KMS-11 (cell line): ENCODE measurements around the gene KLF16.

Experiments used
- H2AFZ ChIP-seq: fragments of 200-600 bp; sonication (generic); 2 replicates; pipeline ENCODE4 v1.6.1; 2016; ENCODE audit warnings: antibody characterized with exemption, mixed run types, low read depth
- H3K27ac ChIP-seq: fragments of 200-600 bp; sonication (generic); 2 replicates; pipeline ENCODE4 v1.6.1; 2016; ENCODE audit warnings: mild to moderate bottlenecking, mixed run types
- H3K27me3 ChIP-seq: fragments of 200-600 bp; sonication (generic); 2 replicates; pipeline ENCODE4 v1.6.1; 2017; ENCODE audit warnings: mild to moderate bottlenecking, low read depth, mixed run types, moderate library complexity; ENCODE audit not compliant: insufficient read depth
- H3K36me3 ChIP-seq: fragments of 200-600 bp; sonication (generic); 2 replicates; pipeline ENCODE4 v1.6.1; 2017; ENCODE audit warnings: mild to moderate bottlenecking, mixed run types; ENCODE audit not compliant: insufficient read depth
- H3K4me1 ChIP-seq: fragments of 200-600 bp; sonication (generic); 2 replicates; pipeline ENCODE4 v1.6.1; 2016; ENCODE audit warnings: mild to moderate bottlenecking, low read depth, mixed run types; ENCODE audit not compliant: poor library complexity, severe bottlenecking
- H3K4me2 ChIP-seq: fragments of 200-600 bp; sonication (generic); 2 replicates; pipeline ENCODE4 v1.7.0; 2016; ENCODE audit warnings: mild to moderate bottlenecking, mixed run types
- H3K4me3 ChIP-seq: fragments of 200-600 bp; sonication (generic); IDR thresholded peaks from 2 replicates; pipeline ENCODE4 v1.6.1; 2017; ENCODE audit warnings: low read depth, low read length, mixed read lengths; ENCODE audit not compliant: insufficient read depth
- H3K79me2 ChIP-seq: fragments of 200-600 bp; sonication (generic); 2 replicates; pipeline ENCODE4 v1.6.1; 2016; ENCODE audit warnings: low read depth, mixed run types; ENCODE audit not compliant: insufficient read depth
- H3K9ac ChIP-seq: fragments of 200-600 bp; sonication (generic); 2 replicates; pipeline ENCODE4 v1.6.1; 2016; ENCODE audit warnings: mild to moderate bottlenecking, mixed run types
- H4K20me1 ChIP-seq: fragments of 200-600 bp; sonication (generic); 2 replicates; pipeline ENCODE4 v1.6.1; 2016; ENCODE audit warnings: mild to moderate bottlenecking, mixed run types; ENCODE audit not compliant: insufficient read depth
- CTCF ChIP-seq: fragments of 200-600 bp; sonication (generic); conservative IDR thresholded peaks from 2 replicates; pipeline ENCODE4 v1.6.1; 2017; ENCODE audit warnings: low read depth, mild to moderate bottlenecking, antibody characterized with exemption, low read length, moderate library complexity, mixed read lengths

The KLF16 gene

GRCh38 chr19:1845125-1845515 is 18.3 kb downstream of the KLF16 start:
- no peaks in the 10 kb centered on the region for H3K36me3 ChIP-seq
- peaks cover 71% of the 10 kb centered on the region for H3K79me2 ChIP-seq
- peaks cover 18% of the 10 kb centered on the region for H3K4me1 ChIP-seq
- 0 out of 2 replicates have a peak, but pooled peaks cover 5% of the 10 kb centered on the region for H4K20me1 ChIP-seq
- no peak overlapping the region for H3K27ac ChIP-seq
- H3K27me3 ChIP-seq: no peaks in the 10 kb centered on the region
- no peak overlapping the region for H3K9ac ChIP-seq
- no peak overlapping the region for H3K4me2 ChIP-seq
- H3K4me3 ChIP-seq: no peak overlapping the region
- H2AFZ ChIP-seq: no peak overlapping the region
- TF ChIP-seq CTCF: no peak

GRCh38 chr19:1844513-1845124 is 18.8 kb downstream of the KLF16 start:
- Histone ChIP-seq H3K9ac (no peak overlapping the region), H3K27ac (no peak overlapping the region), H3K4me2 (no peak overlapping the region), H3K79me2 (peaks cover 74% of the 10 kb centered on the region), H3K4me1 (peaks cover 18% of the 10 kb centered on the region), H3K36me3 (no peaks in the 10 kb centered on the region), H2AFZ (no peak overlapping the region), H4K20me1 (peaks cover 9% of the 10 kb centered on the region; the same call in 1 of the 2 replicates), H3K27me3 (no peaks in the 10 kb centered on the region), H3K4me3 (no peak overlapping the region)
- TF ChIP-seq CTCF: no peak

GRCh38 chr19:1843646-1844394 is 19.6 kb downstream of the KLF16 start:
- Histone ChIP-seq H3K4me2 (no peak overlapping the region), H3K79me2 (peaks cover 80% of the 10 kb centered on the region), H3K36me3 (no peaks in the 10 kb centered on the region), H2AFZ (no peak overlapping the region), H3K27ac (no peak overlapping the region), H3K9ac (no peak overlapping the region), H3K27me3 (no peaks in the 10 kb centered on the region), H4K20me1 (peaks cover 5% of the 10 kb centered on the region; the same call in 1 of the 2 replicates), H3K4me3 (no peak overlapping the region), H3K4me1 (peaks cover 15% of the 10 kb centered on the region)
- TF ChIP-seq CTCF: no peak

GRCh38 chr19:1843116-1843515 is 20.3 kb downstream of the KLF16 start:
- no peak overlapping the region for H3K27ac ChIP-seq
- H3K27me3 ChIP-seq: no peaks in the 10 kb centered on the region
- peaks cover 13% of the 10 kb centered on the region for H3K4me1 ChIP-seq
- peaks cover 87% of the 10 kb centered on the region for H3K79me2 ChIP-seq
- no peaks in the 10 kb centered on the region for H3K36me3 ChIP-seq
- no peak overlapping the region for H3K4me2 ChIP-seq
- peaks cover 4% of the 10 kb centered on the region; the same call in 1 of the 2 replicates for H4K20me1 ChIP-seq
- no peak for TF ChIP-seq CTCF
- no peak overlapping the region for H3K9ac ChIP-seq
- H3K4me3 ChIP-seq: no peak overlapping the region
- H2AFZ ChIP-seq: no peak overlapping the region
